OCI-LY1 (cell line): Measurements from ENCODE around the gene BORCS8.

Experiments used
- EZH2 ChIP-seq: fragments of 200-600 bp; sonication (generic), shearing (Covaris generic); IDR thresholded peaks from 2 replicates; pipeline ENCODE4 v1.8.0; 2017; ENCODE audit warnings: borderline replicate concordance, mixed run types, mild to moderate bottlenecking, antibody characterized with exemption, low read length, moderate library complexity, mixed read lengths
- TF ChIP-seq, protein P1 (sequence below): fragments of 200-600 bp; sonication (generic), shearing (Covaris generic); IDR thresholded peaks from 2 replicates; pipeline ENCODE4 v1.5.1; 2017; ENCODE audit warnings: mild to moderate bottlenecking, antibody characterized with exemption, low read length, moderate library complexity, mixed read lengths

DNA sequence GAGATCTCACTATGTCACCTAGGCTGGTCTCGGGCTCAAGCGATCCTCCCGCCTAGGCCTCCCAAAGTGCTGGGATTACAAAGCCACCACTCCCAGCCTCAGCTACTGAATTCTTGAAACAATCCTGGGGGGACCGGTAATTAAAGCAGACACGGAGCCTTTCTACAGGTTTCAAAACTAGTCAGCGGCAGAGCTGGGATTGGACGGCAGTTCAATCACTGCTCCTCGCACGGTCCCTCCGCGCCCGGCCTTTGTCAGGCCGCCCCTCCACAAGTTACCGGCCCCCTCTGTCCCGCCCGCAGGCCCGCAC lies 229 bp downstream of the BORCS8 start:
- no peak for TF ChIP-seq EZH2
- TF ChIP-seq, protein P1, sequence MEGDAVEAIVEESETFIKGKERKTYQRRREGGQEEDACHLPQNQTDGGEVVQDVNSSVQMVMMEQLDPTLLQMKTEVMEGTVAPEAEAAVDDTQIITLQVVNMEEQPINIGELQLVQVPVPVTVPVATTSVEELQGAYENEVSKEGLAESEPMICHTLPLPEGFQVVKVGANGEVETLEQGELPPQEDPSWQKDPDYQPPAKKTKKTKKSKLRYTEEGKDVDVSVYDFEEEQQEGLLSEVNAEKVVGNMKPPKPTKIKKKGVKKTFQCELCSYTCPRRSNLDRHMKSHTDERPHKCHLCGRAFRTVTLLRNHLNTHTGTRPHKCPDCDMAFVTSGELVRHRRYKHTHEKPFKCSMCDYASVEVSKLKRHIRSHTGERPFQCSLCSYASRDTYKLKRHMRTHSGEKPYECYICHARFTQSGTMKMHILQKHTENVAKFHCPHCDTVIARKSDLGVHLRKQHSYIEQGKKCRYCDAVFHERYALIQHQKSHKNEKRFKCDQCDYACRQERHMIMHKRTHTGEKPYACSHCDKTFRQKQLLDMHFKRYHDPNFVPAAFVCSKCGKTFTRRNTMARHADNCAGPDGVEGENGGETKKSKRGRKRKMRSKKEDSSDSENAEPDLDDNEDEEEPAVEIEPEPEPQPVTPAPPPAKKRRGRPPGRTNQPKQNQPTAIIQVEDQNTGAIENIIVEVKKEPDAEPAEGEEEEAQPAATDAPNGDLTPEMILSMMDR, result no peak
